NCI-H460 (cell line): ENCODE results near the gene LNX1. TPM values are rescaled to one million over a fixed set of nuclear protein-coding genes. Genes with fewer than 3 reads are reported as not detected.
"Not testable (repeated sequence)": the region's sequence is repeated elsewhere in the genome, so short reads cannot be mapped to it uniquely, and the experiment has no call there.

Experiments
- DNase-seq: peaks from one replicate; pipeline ENCODE4 v3.0.0-alpha.2; 2016; ENCODE audit warnings: low read depth; ENCODE audit errors: extremely low read depth
- total RNA-seq: library from RNA; depleted of rRNA; stranded (reverse); fragments of >200 nt; shearing (Covaris generic); gene quantifications from 2 replicates; pipeline ENCODE4 v1.2.3, GENCODE V29; 2014; rRNA removed

LNX1 gene
- total RNA-seq, 1 experiment from 2014 or later: not detected

GRCh38 chr4:53409479-53409878 is 181.8 kb downstream of the LNX1 start:
- DNase-seq: not testable (repeated sequence)

Other genes starting within 250 kb of the LNX1 start
- 9.3 and 9.4 TPM in 2 replicates for gene SCFD2, start 225.4 kb downstream of the LNX1 start, total RNA-seq
- 57.1 and 59.0 TPM in 2 replicates for gene FIP1L1, start 213.8 kb downstream of the LNX1 start, total RNA-seq